HG02943 (cell line): ENCODE results near the gene FGFR3.

Experiments
- ATAC-seq: cut with Tn5 transposase; IDR thresholded peaks from one replicate; pipeline ENCODE4 v1.9.1; 2021; ENCODE audit warnings: mild to moderate bottlenecking, low read depth, moderate library complexity; ENCODE audit not compliant: unreplicated experiment

FGFR3 gene

GRCh38 chr4:1792832-1793495 lies at the start of gene FGFR3:
Gene FGFR3, plus strand, starts transcription at chr4:1793293. Its CDS starts 642 bp downstream, at chr4:1793935.
- no peak for ATAC-seq

GRCh38 chr4:1743551-1743950 lies 49.5 kb upstream of the FGFR3 start:
- ATAC-seq, result no peak

GRCh38 chr4:1743975-1744374 lies 49.1 kb upstream of the FGFR3 start:
- ATAC-seq, result no peak

GRCh38 chr4:1744552-1744951 lies 48.5 kb upstream of the FGFR3 start:
- ATAC-seq, result no peak

GRCh38 chr4:1745165-1745564 lies 47.9 kb upstream of the FGFR3 start:
- no peak for ATAC-seq

GRCh38 chr4:1745697-1746096 lies 47.4 kb upstream of the FGFR3 start:
- no peak for ATAC-seq

- no peak for ATAC-seq
These were observed 46.8 kb upstream of the FGFR3 start for GRCh38 chr4:1746265-1746691.

- no peak for ATAC-seq
These were observed 46.0 kb upstream of the FGFR3 start for GRCh38 chr4:1746919-1747602.

GRCh38 chr4:1747603-1747967 lies 45.5 kb upstream of the FGFR3 start:
- ATAC-seq, result no peak

- no peak for ATAC-seq
These were observed 44.6 kb upstream of the FGFR3 start for GRCh38 chr4:1748465-1748995.

- ATAC-seq, result no peak
These were observed 43.7 kb upstream of the FGFR3 start for GRCh38 chr4:1749370-1749769.

GRCh38 chr4:1749826-1750225 lies 43.3 kb upstream of the FGFR3 start:
- no peak for ATAC-seq

GRCh38 chr4:1750381-1751154 lies 42.5 kb upstream of the FGFR3 start:
- no peak for ATAC-seq

- no peak for ATAC-seq
These were observed 41.8 kb upstream of the FGFR3 start for GRCh38 chr4:1751155-1751918.

- ATAC-seq, result no peak
These were observed 41.2 kb upstream of the FGFR3 start for GRCh38 chr4:1751919-1752283.

- no peak for ATAC-seq
These were observed 40.6 kb upstream of the FGFR3 start for GRCh38 chr4:1752284-1753041.

- no peak for ATAC-seq
These were observed 39.8 kb upstream of the FGFR3 start for GRCh38 chr4:1753294-1753696.

GRCh38 chr4:1753697-1754311 lies 39.3 kb upstream of the FGFR3 start:
- ATAC-seq, result no peak

GRCh38 chr4:1754336-1754735 lies 38.8 kb upstream of the FGFR3 start:
- no peak for ATAC-seq
